ENCODE data around the gene TACO1.

TACO1 gene

DNA sequence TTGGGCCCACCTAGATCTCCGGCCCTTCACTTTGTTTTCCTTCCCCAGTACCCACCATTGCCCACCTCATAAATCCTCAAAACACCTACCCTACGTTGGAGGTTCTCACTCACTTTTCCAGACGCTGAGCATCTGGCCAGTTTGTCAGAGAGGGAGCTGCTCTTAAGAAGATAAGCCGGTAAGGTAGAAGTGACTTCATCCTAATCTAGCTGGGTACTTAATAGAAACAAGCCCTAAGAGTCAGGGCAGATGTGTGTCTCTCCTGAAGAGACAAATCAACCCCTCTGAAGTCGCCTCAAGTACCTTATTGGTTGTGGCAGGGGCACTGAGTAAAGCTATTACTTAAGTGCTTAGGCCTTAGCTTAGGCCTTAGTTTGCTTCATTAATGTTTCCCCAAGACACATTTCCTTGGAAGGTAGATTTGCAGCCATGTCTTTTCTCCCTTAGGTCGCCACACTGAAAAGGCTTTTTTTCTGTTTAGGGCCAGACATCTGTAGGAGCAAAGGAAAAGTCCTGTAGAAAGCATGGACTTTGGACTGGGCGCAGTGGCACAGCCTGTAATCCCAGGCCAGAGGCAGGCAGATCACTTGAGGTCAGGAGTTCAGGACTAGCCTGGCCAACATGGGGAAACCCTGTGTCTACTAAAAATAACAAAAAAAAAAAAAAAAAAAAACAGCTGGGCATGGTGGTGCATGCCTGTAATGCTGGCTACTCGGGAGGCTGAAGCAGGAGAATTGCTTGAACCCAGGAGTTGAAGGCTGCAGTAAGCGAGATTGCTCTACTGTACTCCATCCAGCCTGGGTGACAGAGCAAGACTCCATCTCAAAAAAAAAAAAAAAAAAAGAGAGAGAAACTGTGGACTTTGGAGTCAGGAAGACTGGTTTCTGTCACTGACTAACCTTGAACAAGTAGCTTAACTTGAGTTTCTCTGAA is 1.0 kb downstream of the TACO1 start:
- DNase-seq (ENCODE audit: low spot score): peak; percentile 23

GRCh38 chr17:63609816-63610573 is 9.3 kb downstream of the TACO1 start:
- no peak for DNase-seq (ENCODE audit: low spot score)

- DNase-seq (ENCODE audit: low spot score): no peak
These were observed 10.2 kb downstream of the TACO1 start for GRCh38 chr17:63610854-63611253.

DNA sequence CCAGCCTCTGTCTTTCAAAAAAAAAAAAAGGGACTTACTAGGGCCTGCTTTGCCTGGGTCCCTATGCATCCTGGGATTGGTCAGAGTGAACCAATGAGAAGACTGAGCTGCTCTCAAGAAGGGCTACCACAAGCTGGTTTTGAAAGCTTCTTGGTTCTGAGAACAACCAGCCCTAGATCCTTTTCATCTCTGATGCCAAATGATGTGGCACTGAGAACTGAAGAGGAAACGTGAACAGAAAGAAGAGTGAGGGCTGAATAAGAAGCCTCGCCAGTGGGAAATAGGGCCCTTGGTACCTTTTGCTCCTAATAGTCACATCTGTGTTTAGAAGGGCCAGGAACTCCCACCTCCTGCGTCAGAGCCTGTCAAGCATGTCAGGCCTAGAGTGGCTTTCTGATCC is 10.7 kb downstream of the TACO1 start:
- no peak for DNase-seq (ENCODE audit: low spot score)

DNA sequence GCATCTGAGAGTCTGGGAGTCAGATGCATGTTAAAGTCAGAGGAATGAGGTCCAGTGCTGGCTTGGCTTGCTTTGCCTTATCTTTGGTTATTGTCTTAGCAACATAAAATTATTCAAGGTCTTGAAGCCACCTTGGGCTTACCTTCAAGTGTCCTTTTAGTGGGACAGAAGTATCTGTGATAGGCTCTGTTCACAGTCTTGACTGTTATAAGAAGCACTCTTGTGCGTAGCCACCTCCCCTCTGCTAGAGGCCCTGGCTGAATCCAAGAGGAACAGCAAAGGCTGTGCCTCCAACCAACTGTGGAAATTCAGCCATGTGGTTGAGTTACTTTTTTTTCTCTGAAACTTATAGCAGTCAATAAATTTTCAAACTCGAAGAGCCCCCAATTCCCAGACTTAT is 13.0 kb downstream of the TACO1 start:
- DNase-seq (ENCODE audit: low spot score): no peak

DNA sequence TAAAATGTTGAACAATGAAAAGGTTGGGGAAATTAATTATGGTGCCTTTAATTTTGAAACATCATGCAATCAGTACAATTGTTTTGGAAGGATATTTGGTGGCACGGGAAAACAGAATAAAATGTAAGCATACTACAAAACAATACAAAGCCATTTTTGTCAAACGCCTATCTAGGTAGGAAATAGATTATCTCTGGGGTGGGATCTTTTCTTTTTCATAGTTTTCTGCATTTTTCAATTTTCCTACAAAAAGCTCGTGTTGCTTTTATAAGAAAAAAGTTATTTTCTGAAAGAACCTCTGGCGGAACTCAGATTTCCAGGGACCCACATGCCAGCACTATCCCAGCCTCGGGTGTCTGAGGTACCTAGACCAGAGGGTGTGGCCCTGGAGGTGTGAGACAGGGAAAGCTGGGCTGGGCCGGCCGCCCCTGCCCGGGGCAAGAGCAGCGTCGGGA is 20.6 kb downstream of the TACO1 start:
- DNase-seq (ENCODE audit: low spot score): no peak

- DNase-seq (ENCODE audit: low spot score): peak; percentile 100
These were observed 21.2 kb downstream of the TACO1 start, which contains the start of gene MAP3K3 for GRCh38 chr17:63621684-63622573. MAP3K3 (plus strand) TSS chr17:63622417; CDS start chr17:63622760, 343 bp downstream.

- DNase-seq (ENCODE audit: low spot score): peak; percentile 64
These were observed 22.1 kb downstream of the TACO1 start for GRCh38 chr17:63622574-63623390.

GRCh38 chr17:63623786-63624530 is 23.3 kb downstream of the TACO1 start:
- no peak for DNase-seq (ENCODE audit: low spot score)

DNA sequence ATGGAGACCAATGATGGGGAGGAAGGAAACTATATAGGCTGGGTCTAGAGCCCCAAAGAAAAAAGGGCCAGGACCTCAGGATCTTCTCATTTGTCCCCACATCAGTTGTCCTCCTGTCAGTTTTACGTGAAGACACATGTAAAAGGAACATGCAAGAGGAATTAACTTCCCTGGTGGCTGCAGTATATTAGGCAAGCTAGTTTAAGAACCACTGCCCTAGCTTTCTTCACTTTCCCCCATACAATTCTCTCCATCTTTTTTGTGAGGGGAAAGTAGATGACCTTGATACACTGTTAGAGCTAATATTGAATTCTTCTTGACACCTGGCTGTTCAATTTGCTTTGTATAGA is 23.8 kb downstream of the TACO1 start:
- no peak for DNase-seq (ENCODE audit: low spot score)

GRCh38 chr17:63626551-63627180 is 26.0 kb downstream of the TACO1 start:
- DNase-seq (ENCODE audit: low spot score): peak; percentile 38

DNA sequence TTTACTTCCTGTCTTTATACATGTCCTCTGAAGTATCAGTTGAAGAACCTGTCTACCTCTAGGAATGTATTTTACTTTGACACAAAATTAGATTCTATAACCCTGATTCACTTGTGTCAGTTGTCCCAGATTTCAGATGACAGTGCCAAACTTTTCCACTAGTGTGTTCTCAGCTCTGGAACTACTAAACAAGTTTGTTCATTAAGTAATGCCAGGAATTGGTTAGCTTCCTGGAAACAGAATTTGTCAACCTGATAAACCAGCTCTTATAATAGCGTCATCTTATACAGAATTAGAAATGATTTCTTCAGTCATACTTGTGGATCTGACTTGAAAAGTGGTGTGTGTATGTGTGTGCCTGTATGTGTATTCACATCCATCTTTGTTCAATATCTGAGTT is 28.9 kb downstream of the TACO1 start:
- no peak for DNase-seq (ENCODE audit: low spot score)

GRCh38 chr17:63631062-63631461 is 30.4 kb downstream of the TACO1 start:
- DNase-seq (ENCODE audit: low spot score): no peak

- no peak for DNase-seq (ENCODE audit: low spot score)
These were observed 30.9 kb downstream of the TACO1 start for GRCh38 chr17:63631626-63632025.

DNA sequence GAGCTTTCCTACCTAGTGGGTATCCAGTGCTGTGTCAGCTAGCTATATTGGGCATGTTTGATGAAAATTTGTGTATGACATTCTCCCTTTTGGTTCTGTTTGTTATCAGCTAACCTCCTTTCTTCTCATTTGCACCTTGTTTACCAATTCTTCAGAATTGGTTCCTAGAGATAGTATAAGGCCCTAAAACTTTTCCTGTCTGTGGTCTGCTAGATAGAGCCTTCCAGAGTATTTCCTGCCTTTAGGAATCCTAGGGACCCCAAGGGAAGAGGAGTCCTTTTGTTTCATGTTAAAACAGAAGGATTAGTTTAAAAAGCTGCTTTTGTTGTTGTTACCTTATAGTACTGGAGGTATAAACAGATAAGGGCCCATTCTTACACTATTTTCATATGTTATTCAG is 33.0 kb downstream of the TACO1 start:
- DNase-seq (ENCODE audit: low spot score): no peak

- DNase-seq (ENCODE audit: low spot score): no peak
These were observed 33.5 kb downstream of the TACO1 start for GRCh38 chr17:63634163-63634562.

DNA sequence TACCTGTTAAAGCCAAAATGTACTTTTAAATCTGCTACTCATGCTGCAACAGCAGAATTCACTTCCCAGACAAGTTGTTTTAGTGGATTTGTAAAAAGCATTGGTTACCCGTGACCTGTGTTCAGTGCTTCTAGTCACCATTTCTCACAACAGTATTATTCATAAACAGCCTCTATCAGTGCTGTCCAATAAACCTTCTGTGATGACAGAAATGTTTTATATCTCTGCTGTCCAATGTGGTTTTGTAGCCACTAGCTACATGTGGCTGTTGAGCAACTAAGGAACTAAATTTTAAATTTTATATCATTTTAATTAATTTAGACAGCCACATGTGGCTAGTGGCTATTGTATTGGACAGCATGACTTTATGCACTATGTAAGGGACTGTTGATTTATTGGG is 34.1 kb downstream of the TACO1 start:
- DNase-seq (ENCODE audit: low spot score): no peak

GRCh38 chr17:63635290-63635689 is 34.6 kb downstream of the TACO1 start:
- DNase-seq (ENCODE audit: low spot score): no peak

- DNase-seq (ENCODE audit: low spot score): no peak
These were observed 35.1 kb downstream of the TACO1 start for GRCh38 chr17:63635787-63636186.

DNA sequence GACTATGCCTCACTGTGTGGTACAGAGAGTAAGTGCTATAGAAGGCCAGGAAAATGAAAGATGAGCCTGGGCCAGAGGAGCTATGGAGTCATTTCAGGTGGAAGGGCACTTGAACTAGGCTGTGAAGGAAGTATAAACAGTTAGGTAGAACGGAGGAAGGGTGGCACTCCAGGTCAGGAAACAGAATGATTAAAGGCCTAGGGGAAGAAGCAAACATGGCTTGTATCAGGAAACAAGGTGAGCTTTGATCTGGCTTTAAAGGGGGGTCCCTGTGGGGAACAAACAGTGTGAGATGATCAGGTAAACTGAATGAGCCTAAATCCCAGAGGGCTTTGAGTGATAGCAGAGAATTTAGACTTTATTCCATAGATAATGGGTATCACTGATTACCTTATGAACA is 38.4 kb downstream of the TACO1 start:
- DNase-seq (ENCODE audit: low spot score): no peak
